Left lung (tissue), 10 donors: ENCODE data around the gene DACT3. TPM values are rescaled to one million over a fixed set of nuclear protein-coding genes. Genes with fewer than 3 reads are reported as not detected.

Source experiments
- ATAC-seq: fragments of 200-7000 bp; cut with Tn5 transposase; one replicate; pipeline ENCODE4 v1.9.1; 2020; ENCODE audit warnings: moderate library complexity
- DNase-seq, 4 donors: peaks; one replicate each; pipeline ENCODE4 v3.0.0-alpha.2; 2013 to 2020
- H3K27ac ChIP-seq, 2 donors: fragments of 200-600 bp; sonication (generic) in 1 of 2; one replicate each; pipeline versions ENCODE4 v1.5.0 to v1.8.0; 2020 to 2021
- H3K27me3 ChIP-seq, 2 donors: fragments of 200-600 bp; sonication (generic) in 1 of 2; one replicate each; pipeline versions ENCODE4 v1.5.0 to v1.8.0; 2020 to 2021
- H3K36me3 ChIP-seq, 2 donors: fragments of 200-600 bp; sonication (generic) in 1 of 2; one replicate each; pipeline versions ENCODE4 v1.5.0 to v1.8.0; 2020 to 2021
- H3K4me1 ChIP-seq, 2 donors: fragments of 200-600 bp; one replicate each; pipeline ENCODE4 v1.8.0; 2021
- H3K4me3 ChIP-seq, 2 donors: fragments of 200-600 bp; sonication (generic) in 1 of 2; one replicate each; pipeline versions ENCODE4 v1.5.0 to v1.8.0; 2020 to 2021; ENCODE audit warnings: mild to moderate bottlenecking in 1 of 2
- H3K9me3 ChIP-seq, 2 donors: fragments of 200-600 bp; sonication (generic) in 1 of 2; one replicate each; pipeline versions ENCODE4 v1.5.0 to v1.8.0; 2020 to 2021
- intact Hi-C, 2 donors: fragments of 100-400 bp; cut with DNase I; formaldehyde crosslinking; loops; one replicate each; pipeline versions ENCODE4 v1.11.2 to v1.14.2; 2022
- polyA plus RNA-seq, 6 donors: library from polyadenylated mRNA; unstranded; fragments of 120-200 nt; gene quantifications; one replicate each; pipeline ENCODE4 v1.2.1, GENCODE V29; 2013; ENCODE audit not compliant: insufficient read length in 6 of 6
- total RNA-seq, 2 donors: library from RNA; stranded (reverse); fragmentation: NEBNext Ultra II Directional; extraction: Animal tissue kit (Norgen Biotek cat#: 25700); gene quantifications; one replicate each; pipeline ENCODE4 v1.2.1, GENCODE V29; 2021
- TF ChIP-seq, protein P1 (sequence below), 2 donors: fragments of 200-600 bp; sonication (generic) in 1 of 2; IDR thresholded peaks; one replicate each; pipeline versions ENCODE4 v1.5.0 to v1.8.0; 2021; ENCODE audit warnings: antibody characterized with exemption in 2 of 2
- donor health status: DM: no; HTN: yes; CAD: no.
- donor health status: DM: no; HTN: no; CAD: no.

Gene DACT3
- total and polyA plus RNA-seq, 8 donors, result 6.6 to 53.4 (median 43.2) TPM

DNA sequence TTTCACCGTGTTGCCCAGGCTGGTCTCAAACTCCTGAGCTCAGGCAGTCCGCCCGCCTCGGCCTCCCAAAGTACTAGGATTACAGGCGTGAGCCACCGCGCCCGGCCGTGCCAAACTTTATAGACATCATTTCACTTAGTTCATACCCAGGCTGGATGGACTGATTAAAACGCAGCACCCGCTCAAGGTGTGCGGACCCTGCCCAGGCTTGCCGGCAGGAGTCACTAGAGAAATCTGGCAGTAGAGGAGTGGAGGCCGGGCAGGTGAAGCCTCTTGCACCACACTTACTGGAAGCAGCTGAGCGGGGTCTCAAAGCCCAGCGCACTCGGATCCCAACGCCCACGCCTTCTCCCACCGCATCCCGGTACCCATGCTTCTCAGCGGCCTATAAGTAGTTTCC lies 47.5 kb downstream of the DACT3 start:
- DNase-seq (no peak), ATAC-seq (no peak)
- TF ChIP-seq, protein P1, sequence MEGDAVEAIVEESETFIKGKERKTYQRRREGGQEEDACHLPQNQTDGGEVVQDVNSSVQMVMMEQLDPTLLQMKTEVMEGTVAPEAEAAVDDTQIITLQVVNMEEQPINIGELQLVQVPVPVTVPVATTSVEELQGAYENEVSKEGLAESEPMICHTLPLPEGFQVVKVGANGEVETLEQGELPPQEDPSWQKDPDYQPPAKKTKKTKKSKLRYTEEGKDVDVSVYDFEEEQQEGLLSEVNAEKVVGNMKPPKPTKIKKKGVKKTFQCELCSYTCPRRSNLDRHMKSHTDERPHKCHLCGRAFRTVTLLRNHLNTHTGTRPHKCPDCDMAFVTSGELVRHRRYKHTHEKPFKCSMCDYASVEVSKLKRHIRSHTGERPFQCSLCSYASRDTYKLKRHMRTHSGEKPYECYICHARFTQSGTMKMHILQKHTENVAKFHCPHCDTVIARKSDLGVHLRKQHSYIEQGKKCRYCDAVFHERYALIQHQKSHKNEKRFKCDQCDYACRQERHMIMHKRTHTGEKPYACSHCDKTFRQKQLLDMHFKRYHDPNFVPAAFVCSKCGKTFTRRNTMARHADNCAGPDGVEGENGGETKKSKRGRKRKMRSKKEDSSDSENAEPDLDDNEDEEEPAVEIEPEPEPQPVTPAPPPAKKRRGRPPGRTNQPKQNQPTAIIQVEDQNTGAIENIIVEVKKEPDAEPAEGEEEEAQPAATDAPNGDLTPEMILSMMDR (IDR thresholded peaks at IDR 0.05), result no peak
- Histone ChIP-seq H3K36me3 (peaks cover 0 to 21% of the 10 kb centered on the region in 2 donors), H3K4me3 (no peak overlapping the region), H3K4me1 (peaks cover 11 to 44% of the 10 kb centered on the region in 2 donors), H3K27ac (no peak overlapping the region), H3K27me3 (no peaks in the 10 kb centered on the region), H3K9me3 (no peaks in the 10 kb centered on the region)
- intact Hi-C loops, result no loop called here

DNA sequence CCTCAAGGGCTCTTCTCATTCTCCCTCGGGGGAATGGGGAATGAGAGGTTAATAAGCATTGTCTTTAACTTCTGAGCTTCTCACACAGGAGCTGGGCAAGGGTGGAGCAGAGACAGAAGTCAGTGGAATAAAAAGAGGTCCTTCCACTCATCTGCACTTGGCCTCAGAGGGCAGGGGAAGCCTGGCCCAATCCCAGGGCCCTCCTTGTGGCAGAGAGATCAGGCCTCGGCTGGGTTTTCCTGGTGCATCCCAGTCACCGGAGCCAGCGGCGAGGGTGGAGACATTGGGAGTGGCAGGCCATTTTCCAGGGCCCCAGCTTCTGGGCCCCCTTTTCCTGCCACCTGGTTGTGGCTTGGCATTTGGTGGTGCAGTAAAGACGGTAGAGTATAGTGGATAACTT lies 49.2 kb downstream of the DACT3 start:
- Histone ChIP-seq H3K4me1 (peaks cover 9 to 32% of the 10 kb centered on the region in 2 donors), H3K36me3 (peaks cover 0 to 38% of the 10 kb centered on the region in 2 donors), H3K27me3 (no peaks in the 10 kb centered on the region), H3K9me3 (no peaks in the 10 kb centered on the region), H3K27ac (no peak overlapping the region), H3K4me3 (no peak overlapping the region)
- no peak for ATAC-seq
- TF ChIP-seq, protein P1 (IDR thresholded peaks at IDR 0.05), result no peak
- DNase-seq, result peak in 1 of 4 donors; percentile 31
- intact Hi-C loops, result no loop called here

DNA sequence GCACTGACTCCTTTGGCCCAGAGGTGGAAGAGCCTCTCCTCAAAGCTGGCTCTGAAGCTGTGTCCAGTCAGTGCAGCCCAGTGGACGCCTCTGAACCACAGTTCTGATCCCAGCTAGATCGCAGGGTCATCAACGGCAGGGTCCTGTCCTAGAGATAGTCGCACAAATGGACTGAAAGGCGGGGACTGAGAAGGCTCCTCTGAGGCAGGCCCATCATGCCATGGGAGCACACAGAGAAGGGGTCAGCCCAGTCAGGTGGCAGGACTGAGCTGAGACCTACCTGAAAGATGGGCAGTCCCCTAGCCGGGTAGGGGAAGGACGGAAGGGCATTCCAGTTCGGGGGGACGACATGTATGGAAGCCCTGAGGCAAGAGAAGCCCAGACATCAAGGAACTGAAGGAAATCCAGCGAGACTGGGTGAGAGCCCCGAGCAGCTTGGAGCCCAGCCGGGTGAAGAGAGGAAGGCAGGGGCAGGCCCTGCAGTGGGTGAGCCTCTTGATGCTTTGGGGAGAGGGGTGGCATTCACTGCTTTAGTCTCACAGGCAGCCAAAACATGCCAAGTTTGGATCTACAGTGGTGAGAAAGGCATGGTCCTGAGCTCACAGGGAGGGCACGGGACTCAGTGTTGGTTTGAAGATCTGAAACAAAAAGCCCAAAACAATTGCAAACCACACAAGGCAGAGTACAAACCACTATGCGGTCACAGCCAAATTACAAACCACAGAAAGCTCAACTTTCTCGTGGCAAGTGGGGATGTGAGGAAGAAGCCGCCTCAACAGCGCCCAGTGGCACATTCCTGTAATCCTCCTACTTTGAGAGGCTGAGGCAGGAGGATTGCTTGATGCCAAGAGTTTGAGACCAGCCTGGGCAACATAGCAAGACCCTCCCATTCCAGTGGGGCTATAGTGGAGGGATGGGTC lies 49.9 kb downstream of the DACT3 start:
- DNase-seq (peak in 1 of 4 donors; percentile 27), ATAC-seq (no peak)
- no peak overlapping the region for H3K4me3 ChIP-seq
- no peaks in the 10 kb centered on the region for H3K9me3 ChIP-seq
- H3K27me3 ChIP-seq, result no peaks in the 10 kb centered on the region
- no peak overlapping the region for H3K27ac ChIP-seq
- TF ChIP-seq, protein P1 (IDR thresholded peaks at IDR 0.05), result no peak
- intact Hi-C loops, result no loop called here
- H3K36me3 ChIP-seq, result peaks cover 0 to 45% of the 10 kb centered on the region in 2 donors
- H3K4me1 ChIP-seq, result peaks cover 4 to 26% of the 10 kb centered on the region in 2 donors

DNA sequence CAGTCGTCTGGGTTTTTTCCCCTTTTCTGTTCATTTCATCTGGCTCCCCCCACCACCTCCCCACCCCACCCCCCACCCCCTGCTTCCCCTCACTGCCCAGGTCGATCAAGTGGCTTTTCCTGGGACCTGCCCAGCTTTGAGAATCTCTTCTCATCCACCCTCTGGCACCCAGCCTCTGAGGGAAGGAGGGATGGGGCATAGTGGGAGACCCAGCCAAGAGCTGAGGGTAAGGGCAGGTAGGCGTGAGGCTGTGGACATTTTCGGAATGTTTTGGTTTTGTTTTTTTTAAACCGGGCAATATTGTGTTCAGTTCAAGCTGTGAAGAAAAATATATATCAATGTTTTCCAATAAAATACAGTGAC lies 50.6 kb downstream of the DACT3 start:
- Histone ChIP-seq H3K4me3 (no peak overlapping the region), H3K36me3 (peaks cover 0 to 52% of the 10 kb centered on the region in 2 donors), H3K27me3 (no peaks in the 10 kb centered on the region), H3K27ac (no peak overlapping the region), H3K9me3 (no peaks in the 10 kb centered on the region), H3K4me1 (peaks cover 4 to 26% of the 10 kb centered on the region in 2 donors)
- no peak for DNase-seq
- TF ChIP-seq, protein P1 (IDR thresholded peaks at IDR 0.05), result no peak
- intact Hi-C loops, result no loop called here
- no peak for ATAC-seq
